ENCODE data around the gene GPR180. TPM values are rescaled to one million over a fixed set of nuclear protein-coding genes. Genes with fewer than 3 reads are reported as not detected.

Gene GPR180
- total RNA-seq, 2 donors from 2014 or later = 4.6 to 6.0 TPM

DNA sequence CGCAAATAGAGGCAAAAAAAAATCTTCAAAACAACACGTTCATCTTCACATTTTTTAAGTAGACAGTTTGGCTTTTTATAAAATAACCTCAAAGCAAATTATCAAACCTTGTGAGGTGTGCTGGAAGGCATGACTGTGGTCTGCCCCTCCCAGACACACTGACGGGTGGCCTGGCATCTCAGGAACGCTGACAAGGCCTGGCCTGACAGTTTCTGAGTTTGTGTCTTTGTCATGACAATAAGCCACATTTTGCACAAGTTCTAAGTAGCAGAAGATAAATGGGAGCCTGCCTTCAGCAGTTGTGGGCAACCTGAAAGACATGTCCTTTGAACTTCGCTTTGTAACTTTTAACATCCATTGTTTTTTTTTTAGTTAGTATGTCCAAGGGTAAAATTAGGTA, 72.2 kb downstream of the GPR180 start:
- Histone ChIP-seq H3K4me1 (no peaks in the 10 kb centered on the region), H3K4me3 (no peak overlapping the region), H3K27ac (no peak overlapping the region), H3K27me3 (no peaks in the 10 kb centered on the region), H3K36me3 (replicated peaks in 1 of 2; ENCODE audit: insufficient read depth in 1 of 2, low read depth in 2 of 2) (no peaks in the 10 kb centered on the region), H3K9me3 (no peaks in the 10 kb centered on the region)
- ATAC-seq = no peak
- intact Hi-C loops (cut with DNase I) = no loop called here
- DNase-seq = no peak
- TF ChIP-seq CTCF (IDR thresholded peaks at IDR 0.05) (no peak), POLR2A (IDR thresholded peaks at IDR 0.05) (no peak)
- 47% methylated on average over 5 of the region's 5 CpGs for WGBS, 2 donors

- intact Hi-C loops (cut with DNase I) = no loop called here
- ATAC-seq (no peak), DNase-seq (peak; percentile 53 to 72 (median 58))
- no peaks in the 10 kb centered on the region for H3K27me3 ChIP-seq
- TF ChIP-seq POLR2A (IDR thresholded peaks at IDR 0.05) (no peak), CTCF (IDR thresholded peaks at IDR 0.05) (peak in 6 of 7 experiments; percentile 42 to 68 (median 54))
- H3K4me3 ChIP-seq = no peak overlapping the region
- no peaks in the 10 kb centered on the region for H3K4me1 ChIP-seq
- WGBS, 2 donors = 26% methylated on average over 5 of the region's 5 CpGs
- H3K9me3 ChIP-seq = no peaks in the 10 kb centered on the region
- no peak overlapping the region for H3K27ac ChIP-seq
- no peaks in the 10 kb centered on the region for H3K36me3 ChIP-seq (replicated peaks in 1 of 2; ENCODE audit: insufficient read depth in 1 of 2, low read depth in 2 of 2)
Measured at GRCh38 chr13:94674609-94675348, 73.1 kb downstream of the GPR180 start.

DNA sequence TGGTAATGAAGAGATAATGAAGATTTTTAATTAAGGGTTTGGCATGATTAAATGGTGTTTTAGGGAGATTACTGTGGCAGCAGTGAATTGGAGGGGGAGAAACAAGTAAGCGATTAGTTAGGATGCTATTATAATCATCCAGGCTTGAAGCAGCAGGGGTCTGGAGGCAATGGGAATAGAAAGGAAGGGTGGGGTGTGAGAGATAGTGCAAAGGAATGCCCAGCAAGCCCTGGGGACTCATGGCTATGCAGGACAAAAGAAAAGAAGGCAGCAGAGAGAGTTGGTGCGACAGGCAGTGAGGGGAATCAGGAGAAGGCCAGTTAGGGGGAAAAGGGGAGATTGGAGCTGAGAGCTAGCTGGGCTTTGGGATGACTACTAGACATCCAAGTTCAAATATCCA, 76.1 kb downstream of the GPR180 start:
- Histone ChIP-seq H3K27me3 (no peaks in the 10 kb centered on the region), H3K4me3 (no peak overlapping the region), H3K27ac (no peak overlapping the region), H3K9me3 (no peaks in the 10 kb centered on the region), H3K4me1 (no peaks in the 10 kb centered on the region), H3K36me3 (replicated peaks in 1 of 2; ENCODE audit: insufficient read depth in 1 of 2, low read depth in 2 of 2) (no peaks in the 10 kb centered on the region)
- ATAC-seq (no peak), DNase-seq (no peak)
- no peak for TF ChIP-seq CTCF (IDR thresholded peaks at IDR 0.05)
- no peak for TF ChIP-seq POLR2A (IDR thresholded peaks at IDR 0.05)
- WGBS, 2 donors = 71 to 84% methylated on average over 2 of the region's 2 CpGs
- intact Hi-C loops (cut with DNase I) = no loop called here

- H3K27ac ChIP-seq = no peak overlapping the region
- ATAC-seq (no peak), DNase-seq (no peak)
- intact Hi-C loops (cut with DNase I) = no loop called here
- WGBS, 2 donors = 76 to 86% methylated on average over 2 of the region's 2 CpGs
- H3K36me3 ChIP-seq (replicated peaks in 1 of 2; ENCODE audit: insufficient read depth in 1 of 2, low read depth in 2 of 2) = no peaks in the 10 kb centered on the region
- no peaks in the 10 kb centered on the region for H3K4me1 ChIP-seq
- no peak for TF ChIP-seq CTCF (IDR thresholded peaks at IDR 0.05)
- TF ChIP-seq POLR2A (IDR thresholded peaks at IDR 0.05) = no peak
- H3K4me3 ChIP-seq = no peak overlapping the region
- H3K27me3 ChIP-seq = no peaks in the 10 kb centered on the region
- H3K9me3 ChIP-seq = no peaks in the 10 kb centered on the region
Measured at GRCh38 chr13:94678845-94679244, 77.2 kb downstream of the GPR180 start.

- ATAC-seq = no peak
- no peaks in the 10 kb centered on the region for H3K36me3 ChIP-seq (replicated peaks in 1 of 2; ENCODE audit: insufficient read depth in 1 of 2, low read depth in 2 of 2)
- H3K9me3 ChIP-seq = no peaks in the 10 kb centered on the region
- no peaks in the 10 kb centered on the region for H3K27me3 ChIP-seq
- no peak overlapping the region for H3K27ac ChIP-seq
- WGBS, 2 donors = 81 to 85% methylated on average over 6 of the region's 6 CpGs
- TF ChIP-seq CTCF (IDR thresholded peaks at IDR 0.05) (no peak), POLR2A (IDR thresholded peaks at IDR 0.05) (no peak)
- H3K4me1 ChIP-seq = no peaks in the 10 kb centered on the region
- no peak overlapping the region for H3K4me3 ChIP-seq
- intact Hi-C loops (cut with DNase I) = no loop called here
- DNase-seq = no peak
Measured at GRCh38 chr13:94679614-94680013, 78.0 kb downstream of the GPR180 start.
